Measurements from ENCODE around the gene FASTK. TPM values are rescaled to one million over a fixed set of nuclear protein-coding genes. Genes with fewer than 3 reads are reported as not detected.

The FASTK gene
- total RNA-seq, 1 donor from 2014 or later, result 81.9 TPM

DNA sequence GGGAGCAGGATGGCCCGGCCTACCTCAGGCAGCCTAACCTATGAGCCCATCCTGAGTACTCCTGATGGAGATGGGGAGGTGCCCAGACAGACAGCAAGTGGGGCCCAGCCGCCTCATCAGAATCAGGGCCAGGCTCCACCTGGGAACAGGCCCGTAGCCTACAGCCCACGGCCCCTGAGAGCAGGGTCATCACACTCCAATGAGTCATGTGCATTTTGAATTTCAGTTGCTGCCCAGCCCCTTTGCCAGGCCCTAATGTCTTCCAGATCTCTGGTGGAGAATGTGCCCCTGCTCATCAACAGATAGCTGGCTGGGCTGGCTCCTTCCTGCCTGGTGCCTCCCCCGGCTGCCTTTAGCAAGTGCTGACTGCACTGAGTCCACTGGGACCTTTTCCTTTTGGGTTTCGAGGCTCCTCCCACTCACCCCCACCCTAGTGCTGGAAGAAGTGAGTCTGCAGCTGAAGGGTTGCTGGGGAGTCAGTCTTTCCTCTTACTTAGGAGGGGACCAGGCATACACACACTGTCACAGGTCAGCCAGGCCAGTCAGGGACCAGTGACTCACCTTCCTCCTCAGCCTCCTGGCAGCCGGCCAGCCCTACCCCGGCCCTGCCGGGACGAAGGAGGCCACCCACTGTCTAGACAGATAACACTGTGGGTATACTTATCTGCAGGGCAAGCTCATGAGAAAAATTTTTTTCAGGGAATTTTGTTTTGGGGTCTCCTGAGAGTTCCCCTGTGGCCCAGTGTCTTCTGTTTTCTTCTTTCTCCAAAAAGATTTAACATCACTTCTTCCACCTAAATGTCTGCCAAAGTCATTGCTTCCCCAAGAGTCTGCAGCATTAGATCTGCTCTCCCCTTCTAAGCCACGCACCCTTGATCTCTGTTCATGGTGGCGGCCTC lies 41.4 kb downstream of the FASTK start:
- Mint-ChIP-seq H3K4me1 (ENCODE audit: low read depth) (no peaks in the 10 kb centered on the region), H3K9me3 (ENCODE audit: low read depth) (no peaks in the 10 kb centered on the region), H3K36me3 (ENCODE audit: insufficient read depth) (no peaks in the 10 kb centered on the region), H3K4me3 (ENCODE audit: low read depth) (no peak overlapping the region), H3K27me3 (no peaks in the 10 kb centered on the region), H3K27ac (no peak overlapping the region)
- DNase-seq (ENCODE audit: low spot score, unreplicated experiment), result no peak
- TF ChIP-seq, protein P1, sequence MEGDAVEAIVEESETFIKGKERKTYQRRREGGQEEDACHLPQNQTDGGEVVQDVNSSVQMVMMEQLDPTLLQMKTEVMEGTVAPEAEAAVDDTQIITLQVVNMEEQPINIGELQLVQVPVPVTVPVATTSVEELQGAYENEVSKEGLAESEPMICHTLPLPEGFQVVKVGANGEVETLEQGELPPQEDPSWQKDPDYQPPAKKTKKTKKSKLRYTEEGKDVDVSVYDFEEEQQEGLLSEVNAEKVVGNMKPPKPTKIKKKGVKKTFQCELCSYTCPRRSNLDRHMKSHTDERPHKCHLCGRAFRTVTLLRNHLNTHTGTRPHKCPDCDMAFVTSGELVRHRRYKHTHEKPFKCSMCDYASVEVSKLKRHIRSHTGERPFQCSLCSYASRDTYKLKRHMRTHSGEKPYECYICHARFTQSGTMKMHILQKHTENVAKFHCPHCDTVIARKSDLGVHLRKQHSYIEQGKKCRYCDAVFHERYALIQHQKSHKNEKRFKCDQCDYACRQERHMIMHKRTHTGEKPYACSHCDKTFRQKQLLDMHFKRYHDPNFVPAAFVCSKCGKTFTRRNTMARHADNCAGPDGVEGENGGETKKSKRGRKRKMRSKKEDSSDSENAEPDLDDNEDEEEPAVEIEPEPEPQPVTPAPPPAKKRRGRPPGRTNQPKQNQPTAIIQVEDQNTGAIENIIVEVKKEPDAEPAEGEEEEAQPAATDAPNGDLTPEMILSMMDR (IDR thresholded peaks at IDR 0.05; ENCODE audit: unreplicated experiment), result no peak

- TF ChIP-seq, protein P1 (IDR thresholded peaks at IDR 0.05; ENCODE audit: unreplicated experiment), result no peak
- Mint-ChIP-seq H3K4me3 (ENCODE audit: low read depth) (no peak overlapping the region), H3K4me1 (ENCODE audit: low read depth) (no peaks in the 10 kb centered on the region), H3K9me3 (ENCODE audit: low read depth) (no peaks in the 10 kb centered on the region), H3K27ac (no peak overlapping the region), H3K27me3 (no peaks in the 10 kb centered on the region), H3K36me3 (ENCODE audit: insufficient read depth) (no peaks in the 10 kb centered on the region)
- no peak for DNase-seq (ENCODE audit: low spot score, unreplicated experiment)
Measured at GRCh38 chr7:151035902-151036301, 44.7 kb downstream of the FASTK start.

- Mint-ChIP-seq H3K9me3 (ENCODE audit: low read depth) (no peaks in the 10 kb centered on the region), H3K27me3 (no peaks in the 10 kb centered on the region), H3K4me1 (ENCODE audit: low read depth) (no peaks in the 10 kb centered on the region), H3K27ac (no peak overlapping the region), H3K36me3 (ENCODE audit: insufficient read depth) (no peaks in the 10 kb centered on the region), H3K4me3 (ENCODE audit: low read depth) (no peak overlapping the region)
- DNase-seq (ENCODE audit: low spot score, unreplicated experiment), result no peak
- TF ChIP-seq, protein P1 (IDR thresholded peaks at IDR 0.05; ENCODE audit: unreplicated experiment), result no peak
Measured at GRCh38 chr7:151035026-151035717, 45.4 kb downstream of the FASTK start.

GRCh38 chr7:151034312-151035025 lies 46.1 kb downstream of the FASTK start:
- H3K36me3 Mint-ChIP-seq (ENCODE audit: insufficient read depth), result no peaks in the 10 kb centered on the region
- no peak overlapping the region for H3K4me3 Mint-ChIP-seq (ENCODE audit: low read depth)
- no peak for DNase-seq (ENCODE audit: low spot score, unreplicated experiment)
- no peak overlapping the region for H3K27ac Mint-ChIP-seq
- no peaks in the 10 kb centered on the region for H3K27me3 Mint-ChIP-seq
- no peaks in the 10 kb centered on the region for H3K4me1 Mint-ChIP-seq (ENCODE audit: low read depth)
- H3K9me3 Mint-ChIP-seq (ENCODE audit: low read depth), result no peaks in the 10 kb centered on the region
- TF ChIP-seq, protein P1 (IDR thresholded peaks at IDR 0.05; ENCODE audit: unreplicated experiment), result no peak

- TF ChIP-seq, protein P1 (IDR thresholded peaks at IDR 0.05; ENCODE audit: unreplicated experiment), result no peak
- H3K4me1 Mint-ChIP-seq (ENCODE audit: low read depth), result peaks cover 3% of the 10 kb centered on the region
- no peak overlapping the region for H3K4me3 Mint-ChIP-seq (ENCODE audit: low read depth)
- H3K27ac Mint-ChIP-seq, result no peak overlapping the region
- DNase-seq (ENCODE audit: low spot score, unreplicated experiment), result no peak
- H3K27me3 Mint-ChIP-seq, result no peaks in the 10 kb centered on the region
- no peaks in the 10 kb centered on the region for H3K36me3 Mint-ChIP-seq (ENCODE audit: insufficient read depth)
- no peaks in the 10 kb centered on the region for H3K9me3 Mint-ChIP-seq (ENCODE audit: low read depth)
Measured at GRCh38 chr7:151033864-151034249, 46.8 kb downstream of the FASTK start.
